Measurements from ENCODE around the gene CDC27. TPM values are rescaled to one million over a fixed set of nuclear protein-coding genes. Genes with fewer than 3 reads are reported as not detected.
"Not testable (repeated sequence)": the region's sequence is repeated elsewhere in the genome, so short reads cannot be mapped to it uniquely, and the experiment has no call there.

CDC27 gene
- 89.3 and 93.2 TPM in 2 replicates for total RNA-seq
- polyA plus RNA-seq (2012) = 49.5 TPM

DNA sequence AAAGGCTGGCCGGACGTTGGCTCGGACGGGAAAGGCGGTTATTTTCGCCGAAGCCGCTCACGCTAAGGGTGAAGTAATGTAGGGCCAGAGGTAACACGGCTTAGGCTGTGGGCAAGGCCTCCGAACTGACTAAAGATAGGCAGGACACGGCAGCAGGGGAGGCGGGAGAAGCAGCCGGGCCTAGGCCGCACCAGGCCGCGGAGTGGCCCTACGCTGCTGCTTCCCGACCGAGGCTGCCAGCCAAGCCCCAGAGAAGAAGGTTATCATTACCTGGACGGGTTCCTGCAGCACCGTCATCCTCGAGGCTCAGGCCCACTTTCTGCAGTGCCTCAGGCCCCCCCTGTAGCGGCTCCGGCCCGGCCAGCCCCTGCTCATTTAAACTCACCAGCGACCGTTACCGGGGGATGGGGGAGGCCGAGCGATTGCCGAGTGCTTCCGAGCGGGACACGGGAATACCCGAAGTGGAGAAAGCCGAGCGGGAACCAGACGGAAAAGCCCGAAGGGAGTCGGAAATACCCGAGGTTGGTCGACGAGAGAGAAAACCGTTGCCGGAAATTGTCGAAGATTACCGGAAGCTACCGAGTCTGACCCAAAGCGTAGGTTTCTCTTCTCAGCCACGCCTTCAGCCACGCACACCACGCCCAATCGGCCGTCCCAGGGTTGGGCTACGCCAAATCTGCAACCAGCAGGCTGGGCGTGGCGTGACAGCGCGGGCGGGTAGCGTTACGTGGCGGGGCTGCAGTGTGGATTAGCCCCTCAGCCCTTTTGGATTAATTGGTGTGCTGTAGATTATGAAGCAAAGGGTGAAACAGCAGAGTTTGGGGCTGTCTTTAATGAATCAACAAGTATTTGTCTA, at the start of gene CDC27:
Gene CDC27 (minus strand): TSS at position 420 of the 856 bp plus-strand sequence. CDS start 123 bp downstream, at position 297.
- DNase-seq (ENCODE audit: low read depth) = peak; percentile 99

GRCh38 chr17:47238321-47239010, 49.4 kb upstream of the CDC27 start:
- DNase-seq (ENCODE audit: low read depth) = no peak

DNA sequence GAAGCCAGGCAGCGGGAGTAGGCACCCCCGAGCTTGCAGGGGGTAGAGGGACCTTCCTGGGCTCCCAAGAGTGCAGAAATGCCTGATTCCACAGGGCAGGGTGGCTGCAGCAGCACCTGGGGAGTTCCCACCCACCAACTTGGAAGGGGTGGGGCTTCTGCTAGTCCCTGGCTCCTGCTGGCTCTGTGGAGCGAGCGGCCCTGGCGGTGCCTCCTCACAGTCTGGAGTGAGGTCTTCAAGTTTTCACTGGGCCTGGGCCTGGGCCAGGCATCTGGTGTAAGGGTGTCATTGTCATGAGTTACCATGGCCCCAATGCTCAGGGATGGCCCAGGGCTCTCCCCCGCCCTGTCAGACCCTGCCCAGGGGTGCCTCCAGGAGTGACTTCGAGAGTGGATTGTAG, 48.7 kb upstream of the CDC27 start:
- no peak for DNase-seq (ENCODE audit: low read depth)

GRCh38 chr17:47235923-47236322, 46.8 kb upstream of the CDC27 start:
- DNase-seq (ENCODE audit: low read depth) = no peak

DNA sequence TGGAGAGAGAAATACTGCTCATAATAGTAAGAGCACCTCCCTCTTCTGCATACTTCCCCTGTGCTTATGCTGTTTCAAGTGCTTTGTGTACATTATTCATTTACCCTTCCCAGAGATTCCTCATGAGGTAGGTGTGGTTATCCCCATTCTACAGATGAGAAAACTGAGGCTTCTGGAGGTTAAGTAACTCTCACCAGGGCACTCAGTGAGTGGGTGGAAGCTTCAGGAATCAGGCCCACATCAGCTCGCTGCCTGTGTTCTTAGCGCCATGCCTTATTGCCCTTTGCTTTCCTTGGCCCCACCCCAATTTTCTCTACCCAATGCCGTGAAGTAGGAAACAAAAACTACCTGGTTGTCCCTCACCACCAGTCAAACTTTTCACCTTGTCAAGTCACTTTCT, 46.4 kb upstream of the CDC27 start:
- DNase-seq (ENCODE audit: low read depth) = no peak

GRCh38 chr17:47232465-47232864, 43.4 kb upstream of the CDC27 start:
- DNase-seq (ENCODE audit: low read depth) = no peak

- DNase-seq (ENCODE audit: low read depth) = no peak
Observed at GRCh38 chr17:47231866-47232265, 42.8 kb upstream of the CDC27 start.

GRCh38 chr17:47231334-47231733, 42.2 kb upstream of the CDC27 start:
- DNase-seq (ENCODE audit: low read depth) = no peak

- no peak for DNase-seq (ENCODE audit: low read depth)
Observed at GRCh38 chr17:47230864-47231263, 41.8 kb upstream of the CDC27 start.

- DNase-seq (ENCODE audit: low read depth) = peak; percentile 89
Observed at GRCh38 chr17:47229535-47230443, 40.7 kb upstream of the CDC27 start.

- DNase-seq (ENCODE audit: low read depth) = no peak
Observed at GRCh38 chr17:47227862-47228261, 38.8 kb upstream of the CDC27 start.

- no peak for DNase-seq (ENCODE audit: low read depth)
Observed at GRCh38 chr17:47225911-47226688, 37.0 kb upstream of the CDC27 start.

DNA sequence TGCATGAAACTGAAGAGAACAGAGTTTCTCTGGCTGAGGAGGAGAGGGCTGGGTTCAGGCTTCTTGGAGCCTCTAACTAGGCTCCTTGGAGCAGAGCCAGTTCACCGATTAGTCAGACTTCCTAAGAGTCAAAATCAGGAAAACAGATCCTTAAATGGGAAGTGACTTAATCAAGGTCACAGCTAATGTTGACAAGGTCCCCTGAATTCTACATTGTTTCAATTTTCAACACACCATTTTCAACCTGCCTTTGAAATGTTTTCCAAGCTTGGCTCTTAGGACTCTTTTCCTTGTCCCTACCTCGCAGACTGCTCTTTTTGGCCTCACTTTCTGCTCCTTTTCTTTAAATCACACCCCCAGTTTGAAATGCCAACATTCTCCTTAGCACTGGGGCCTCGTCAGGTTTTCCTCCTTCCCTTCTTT, 36.4 kb upstream of the CDC27 start:
- DNase-seq (ENCODE audit: low read depth) = peak; percentile 74

GRCh38 chr17:47224966-47225365, 35.9 kb upstream of the CDC27 start:
- DNase-seq (ENCODE audit: low read depth) = no peak

DNA sequence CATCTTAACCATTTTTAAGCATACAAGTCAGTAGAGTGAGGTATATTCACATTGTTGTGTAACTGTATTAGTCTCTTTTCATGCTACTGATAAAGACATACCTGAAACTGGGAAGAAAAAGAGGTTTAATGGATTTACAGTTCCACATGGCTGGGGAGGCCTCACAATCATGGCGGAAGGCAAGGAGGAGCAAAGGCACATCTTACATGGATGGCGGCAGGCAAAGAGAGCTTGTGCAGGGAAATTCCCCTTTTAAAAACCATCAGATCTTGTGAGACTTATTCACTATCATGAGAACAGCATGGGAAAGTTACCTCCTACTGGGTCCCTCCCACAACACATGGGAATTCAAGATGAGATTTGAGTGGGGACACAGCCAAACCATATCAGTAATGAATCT, 35.0 kb upstream of the CDC27 start:
- DNase-seq (ENCODE audit: low read depth) = not testable (repeated sequence)

- no peak for DNase-seq (ENCODE audit: low read depth)
Observed at GRCh38 chr17:47223460-47223859, 34.4 kb upstream of the CDC27 start.

DNA sequence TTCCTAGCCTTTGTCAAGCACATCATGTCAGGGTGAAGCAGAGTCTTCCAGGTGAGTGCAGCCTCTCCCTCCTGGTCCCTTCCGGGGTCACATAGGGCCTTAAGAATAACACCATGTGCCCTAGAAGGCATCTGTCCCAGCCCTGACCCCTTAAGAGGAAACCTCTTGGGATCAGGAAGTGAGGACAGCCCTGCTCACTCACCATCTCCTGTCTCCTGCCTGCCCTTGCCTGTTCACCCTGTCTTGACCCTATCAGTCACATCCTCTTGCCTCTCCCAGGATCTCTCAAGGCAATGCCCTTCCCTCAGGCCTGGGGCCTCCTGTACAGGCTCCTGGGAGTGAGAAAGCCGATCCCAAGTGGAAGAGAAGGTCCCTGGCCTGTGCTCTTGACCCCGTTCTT, 33.9 kb upstream of the CDC27 start:
- DNase-seq (ENCODE audit: low read depth) = no peak

- DNase-seq (ENCODE audit: low read depth) = no peak
Observed at GRCh38 chr17:47222047-47222446, 33.0 kb upstream of the CDC27 start.

GRCh38 chr17:47221154-47221553, 32.1 kb upstream of the CDC27 start:
- DNase-seq (ENCODE audit: low read depth) = no peak

GRCh38 chr17:47220531-47220999, 31.5 kb upstream of the CDC27 start:
- no peak for DNase-seq (ENCODE audit: low read depth)
